ENCODE results near the gene GPR78. TPM values are rescaled to one million over a fixed set of nuclear protein-coding genes. Genes with fewer than 3 reads are reported as not detected.

The GPR78 gene
- total and polyA plus RNA-seq, 2 of the 13 experiments (the other 11 are each of a cell fraction or from before 2014, with no cell fraction given), result 0.01 to 0.07 TPM

- TF ChIP-seq KLF6 (CRISPR knock-in tag; IDR thresholded peaks at IDR 0.05), result no peak
- no peak for TF ChIP-seq ZBTB37 (CRISPR knock-in tag; IDR thresholded peaks at IDR 0.05)
- no peak for TF ChIP-seq PHB2 (IDR thresholded peaks at IDR 0.05; ENCODE audit: partially characterized antibody)
- no peak for TF ChIP-seq ATF5 (CRISPR knock-in tag; IDR thresholded peaks at IDR 0.05; ENCODE audit: low read depth)
- TF ChIP-seq, protein P1, sequence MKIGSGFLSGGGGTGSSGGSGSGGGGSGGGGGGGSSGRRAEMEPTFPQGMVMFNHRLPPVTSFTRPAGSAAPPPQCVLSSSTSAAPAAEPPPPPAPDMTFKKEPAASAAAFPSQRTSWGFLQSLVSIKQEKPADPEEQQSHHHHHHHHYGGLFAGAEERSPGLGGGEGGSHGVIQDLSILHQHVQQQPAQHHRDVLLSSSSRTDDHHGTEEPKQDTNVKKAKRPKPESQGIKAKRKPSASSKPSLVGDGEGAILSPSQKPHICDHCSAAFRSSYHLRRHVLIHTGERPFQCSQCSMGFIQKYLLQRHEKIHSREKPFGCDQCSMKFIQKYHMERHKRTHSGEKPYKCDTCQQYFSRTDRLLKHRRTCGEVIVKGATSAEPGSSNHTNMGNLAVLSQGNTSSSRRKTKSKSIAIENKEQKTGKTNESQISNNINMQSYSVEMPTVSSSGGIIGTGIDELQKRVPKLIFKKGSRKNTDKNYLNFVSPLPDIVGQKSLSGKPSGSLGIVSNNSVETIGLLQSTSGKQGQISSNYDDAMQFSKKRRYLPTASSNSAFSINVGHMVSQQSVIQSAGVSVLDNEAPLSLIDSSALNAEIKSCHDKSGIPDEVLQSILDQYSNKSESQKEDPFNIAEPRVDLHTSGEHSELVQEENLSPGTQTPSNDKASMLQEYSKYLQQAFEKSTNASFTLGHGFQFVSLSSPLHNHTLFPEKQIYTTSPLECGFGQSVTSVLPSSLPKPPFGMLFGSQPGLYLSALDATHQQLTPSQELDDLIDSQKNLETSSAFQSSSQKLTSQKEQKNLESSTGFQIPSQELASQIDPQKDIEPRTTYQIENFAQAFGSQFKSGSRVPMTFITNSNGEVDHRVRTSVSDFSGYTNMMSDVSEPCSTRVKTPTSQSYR (CRISPR knock-in tag; IDR thresholded peaks at IDR 0.05; ENCODE audit: borderline replicate concordance), result peak; percentile 58; the same call in 1 of the 2 replicates
- TF ChIP-seq MXD4 (CRISPR knock-in tag; IDR thresholded peaks at IDR 0.05), result peak; percentile 52; the same call in 1 of the 2 replicates
- TF ChIP-seq MXD3 (CRISPR knock-in tag; IDR thresholded peaks at IDR 0.05), result peak; percentile 93
- no peak for TF ChIP-seq USF2 (IDR thresholded peaks at IDR 0.05; ENCODE audit: low read depth, low read length)
- TF ChIP-seq USF2 (CRISPR knock-in tag; IDR thresholded peaks at IDR 0.05; ENCODE audit: borderline replicate concordance), result no peak
- TF ChIP-seq MIER2 (CRISPR knock-in tag; IDR thresholded peaks at IDR 0.05), result peak; percentile 97
- TF ChIP-seq TRIM22 (IDR thresholded peaks at IDR 0.05), result no peak
- peak; percentile 37; the same call in 1 of the 2 replicates for TF ChIP-seq ZNF547 (CRISPR knock-in tag; IDR thresholded peaks at IDR 0.05)
- peak; percentile 91 for TF ChIP-seq SRY (CRISPR knock-in tag; IDR thresholded peaks at IDR 0.05)
- TF ChIP-seq ZKSCAN8 (CRISPR knock-in tag; IDR thresholded peaks at IDR 0.05; ENCODE audit: borderline replicate concordance), result no peak
- TF ChIP-seq PCBP1 (IDR thresholded peaks at IDR 0.05; ENCODE audit: borderline replicate concordance, low read depth, low read length), result no peak
- no peak for TF ChIP-seq MATR3 (CRISPR knock-in tag; IDR thresholded peaks at IDR 0.05)
- TF ChIP-seq ZNF33A (CRISPR knock-in tag; IDR thresholded peaks at IDR 0.05; ENCODE audit: borderline replicate concordance), result no peak
- TF ChIP-seq, protein P2, sequence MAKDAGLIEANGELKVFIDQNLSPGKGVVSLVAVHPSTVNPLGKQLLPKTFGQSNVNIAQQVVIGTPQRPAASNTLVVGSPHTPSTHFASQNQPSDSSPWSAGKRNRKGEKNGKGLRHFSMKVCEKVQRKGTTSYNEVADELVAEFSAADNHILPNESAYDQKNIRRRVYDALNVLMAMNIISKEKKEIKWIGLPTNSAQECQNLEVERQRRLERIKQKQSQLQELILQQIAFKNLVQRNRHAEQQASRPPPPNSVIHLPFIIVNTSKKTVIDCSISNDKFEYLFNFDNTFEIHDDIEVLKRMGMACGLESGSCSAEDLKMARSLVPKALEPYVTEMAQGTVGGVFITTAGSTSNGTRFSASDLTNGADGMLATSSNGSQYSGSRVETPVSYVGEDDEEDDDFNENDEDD (CRISPR knock-in tag; IDR thresholded peaks at IDR 0.05; ENCODE audit: borderline replicate concordance), result no peak
- no peak for TF ChIP-seq MXI1 (IDR thresholded peaks at IDR 0.05; ENCODE audit: borderline replicate concordance, low read depth, low read length)
Observed at GRCh38 chr4:8580321-8581093, at the start of gene GPR78 (continued).
